A673 (cell line): ENCODE data around the gene TMEM131L.

Experiments
- EZH2 ChIP-seq: fragments of 200-600 bp; sonication (generic); IDR thresholded peaks from 2 replicates; pipeline ENCODE4 v1.6.1; 2017; ENCODE audit warnings: borderline replicate concordance, low read depth, mild to moderate bottlenecking, mixed read lengths, antibody characterized with exemption, low read length; ENCODE audit not compliant: poor library complexity, severe bottlenecking
- TF ChIP-seq, protein P1 (sequence below): fragments of 300-800, 200-600 bp; sonication (generic); conservative IDR thresholded peaks from 2 replicates; pipeline ENCODE4 v1.5.1; 2017; ENCODE audit warnings: low read depth, mild to moderate bottlenecking, antibody characterized with exemption, low read length, moderate library complexity, mixed read lengths

DNA sequence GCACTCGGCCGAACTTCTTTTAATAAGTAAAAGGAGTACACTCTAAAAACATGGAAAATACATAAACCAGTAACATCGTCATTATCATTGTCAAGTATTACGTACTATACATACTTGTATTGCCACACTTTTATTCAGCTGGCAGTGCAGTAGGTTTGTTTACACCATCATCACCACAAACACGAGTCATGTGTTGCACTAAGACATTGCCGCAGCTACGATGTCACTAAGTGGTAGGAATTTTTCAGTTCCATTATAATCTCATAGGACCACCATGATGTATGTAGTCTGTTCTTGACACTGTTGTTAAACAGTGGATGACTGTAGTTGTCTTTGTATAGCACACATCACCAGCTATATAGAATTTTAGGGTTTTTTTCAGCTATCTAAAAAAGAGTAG is 48.0 kb upstream of the TMEM131L start:
- TF ChIP-seq EZH2: no peak
- TF ChIP-seq, protein P1, sequence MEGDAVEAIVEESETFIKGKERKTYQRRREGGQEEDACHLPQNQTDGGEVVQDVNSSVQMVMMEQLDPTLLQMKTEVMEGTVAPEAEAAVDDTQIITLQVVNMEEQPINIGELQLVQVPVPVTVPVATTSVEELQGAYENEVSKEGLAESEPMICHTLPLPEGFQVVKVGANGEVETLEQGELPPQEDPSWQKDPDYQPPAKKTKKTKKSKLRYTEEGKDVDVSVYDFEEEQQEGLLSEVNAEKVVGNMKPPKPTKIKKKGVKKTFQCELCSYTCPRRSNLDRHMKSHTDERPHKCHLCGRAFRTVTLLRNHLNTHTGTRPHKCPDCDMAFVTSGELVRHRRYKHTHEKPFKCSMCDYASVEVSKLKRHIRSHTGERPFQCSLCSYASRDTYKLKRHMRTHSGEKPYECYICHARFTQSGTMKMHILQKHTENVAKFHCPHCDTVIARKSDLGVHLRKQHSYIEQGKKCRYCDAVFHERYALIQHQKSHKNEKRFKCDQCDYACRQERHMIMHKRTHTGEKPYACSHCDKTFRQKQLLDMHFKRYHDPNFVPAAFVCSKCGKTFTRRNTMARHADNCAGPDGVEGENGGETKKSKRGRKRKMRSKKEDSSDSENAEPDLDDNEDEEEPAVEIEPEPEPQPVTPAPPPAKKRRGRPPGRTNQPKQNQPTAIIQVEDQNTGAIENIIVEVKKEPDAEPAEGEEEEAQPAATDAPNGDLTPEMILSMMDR: no peak
